ENCODE data around the gene CSAG3.

CSAG3 gene

GRCh38 chrX:152806035-152806434 is 47.0 kb downstream of the CSAG3 start:
- DNase-seq (ENCODE audit: low read depth in 1 of 2, low spot score in 1 of 2): no peak
